T-helper 1 cell (primary cell): ENCODE data around the gene AHNAK.
"Not testable (repeated sequence)": the region's sequence is repeated elsewhere in the genome, so short reads cannot be mapped to it uniquely, and the experiment has no call there.

ENCODE experiments used
- DNase-seq, 5 donors: peaks; one replicate each; pipeline ENCODE4 v3.0.0-alpha.2; 2012 to 2020
- total RNA-seq, 4 donors: gene quantifications; one replicate each; lab custom pipeline; 2026; lab: John Stamatoyannopoulos, UW

The AHNAK gene
- total RNA-seq = 4,549 to 8,794 (median 7,951) reads per million in 4 donors

- DNase-seq = peak; percentile 53 to 72 (median 61)
Measured at GRCh38 chr11:62546244-62546928, at the start of gene AHNAK. AHNAK (minus strand) TSS chr11:62546806; CDS start chr11:62536098, 10,708 bp downstream.

- DNase-seq = no peak
Measured at GRCh38 chr11:62595124-62595523, 48.5 kb upstream of the AHNAK start.

- peak; percentile 51 to 83 (median 71) for DNase-seq
Measured at GRCh38 chr11:62593434-62594044, 46.9 kb upstream of the AHNAK start.

GRCh38 chr11:62592989-62593421 is 46.4 kb upstream of the AHNAK start:
- DNase-seq = no peak

- DNase-seq = peak in 1 of 5 donors; percentile 17
Measured at GRCh38 chr11:62592146-62592815, 45.7 kb upstream of the AHNAK start.

- DNase-seq = peak; percentile 90 to 99 (median 94)
Measured at GRCh38 chr11:62591448-62592145, 45.0 kb upstream of the AHNAK start, which contains the start of gene TUT1. TUT1 (minus strand) TSS chr11:62591523; CDS start chr11:62591485, 38 bp downstream.

GRCh38 chr11:62588966-62589637 is 42.5 kb upstream of the AHNAK start:
- peak in 1 of 5 donors; percentile 28 for DNase-seq

GRCh38 chr11:62585356-62585755 is 38.8 kb upstream of the AHNAK start:
- DNase-seq = not testable (repeated sequence)

- DNase-seq = not testable (repeated sequence)
Measured at GRCh38 chr11:62581735-62582134, 35.1 kb upstream of the AHNAK start.

GRCh38 chr11:62580959-62581715 is 34.5 kb upstream of the AHNAK start:
- no peak for DNase-seq

GRCh38 chr11:62579252-62579651 is 32.6 kb upstream of the AHNAK start:
- DNase-seq = no peak

- no peak for DNase-seq
Measured at GRCh38 chr11:62578541-62578940, 31.9 kb upstream of the AHNAK start.

GRCh38 chr11:62577046-62577714 is 30.6 kb upstream of the AHNAK start:
- DNase-seq = no peak

GRCh38 chr11:62575837-62576236 is 29.2 kb upstream of the AHNAK start:
- DNase-seq = no peak

- DNase-seq = no peak
Measured at GRCh38 chr11:62575156-62575555, 28.6 kb upstream of the AHNAK start.

GRCh38 chr11:62574363-62575071 is 27.9 kb upstream of the AHNAK start:
- no peak for DNase-seq

GRCh38 chr11:62573592-62574362 is 27.2 kb upstream of the AHNAK start, which contains the start of gene EEF1G:
EEF1G (minus strand) TSS chr11:62573891; CDS start chr11:62573842, 49 bp downstream.
- DNase-seq = peak; percentile 97 to 100 (median 98)

GRCh38 chr11:62573006-62573591 is 26.5 kb upstream of the AHNAK start:
- DNase-seq = peak in 1 of 5 donors; percentile 34

GRCh38 chr11:62572431-62572830 is 25.8 kb upstream of the AHNAK start:
- DNase-seq = no peak
